K562 (cell line): ENCODE results near the gene DCAF12. TPM values are rescaled to one million over a fixed set of nuclear protein-coding genes. Genes with fewer than 3 reads are reported as not detected.
A peak's percentile ranks its signal among the peaks of the same experiment; 100 is the strongest.

ENCODE experiments used
- AFF1 ChIP-seq, 2 experiments: fragments of 450-650 bp; IDR thresholded peaks; 2 replicates each; pipeline ENCODE4 v1.6.1; 2018; ENCODE audit warnings: mild to moderate bottlenecking in 2 of 2, low read depth in 1 of 2; ENCODE audit not compliant: partially characterized antibody in 2 of 2
- BRD9 ChIP-seq: fragments of 450-650 bp; IDR thresholded peaks from 2 replicates; pipeline ENCODE4 v1.6.1; 2018; ENCODE audit warnings: low read depth; ENCODE audit not compliant: partially characterized antibody
- DPF2 ChIP-seq: fragments of 450-650 bp; IDR thresholded peaks from 2 replicates; pipeline ENCODE4 v1.6.1; 2016
- E2F8 ChIP-seq: fragments of 450-650 bp; IDR thresholded peaks from 2 replicates; pipeline ENCODE4 v1.7.1; 2018; ENCODE audit warnings: mild to moderate bottlenecking, low read depth; ENCODE audit not compliant: partially characterized antibody
- EP400 ChIP-seq: fragments of 450-650 bp; IDR thresholded peaks from 2 replicates; pipeline ENCODE4 v1.6.1; 2017; ENCODE audit warnings: antibody characterized with exemption, mild to moderate bottlenecking, moderate library complexity
- IRF2 ChIP-seq: sonication (generic); formaldehyde crosslinking; IDR thresholded peaks from 2 replicates; pipeline ENCODE4 v1.8.1; 2022; ENCODE audit warnings: mild to moderate bottlenecking, missing genetic modification reagents
- KHSRP ChIP-seq: fragments of 450-650 bp; IDR thresholded peaks from 2 replicates; pipeline ENCODE4 v1.6.1; 2017
- LCOR ChIP-seq: sonication (generic); formaldehyde crosslinking; IDR thresholded peaks from 2 replicates; pipeline ENCODE4 v1.8.0; 2022; ENCODE audit warnings: mild to moderate bottlenecking, missing genetic modification reagents
- MBD2 ChIP-seq: sonication (generic); IDR thresholded peaks from 2 replicates; pipeline ENCODE4 v1.6.1; 2016; ENCODE audit warnings: low read depth, borderline replicate concordance
- MCM2 ChIP-seq: fragments of 450-650 bp; IDR thresholded peaks from 2 replicates; pipeline ENCODE4 v1.6.1; 2017; ENCODE audit warnings: low read depth, mild to moderate bottlenecking
- MTA1 ChIP-seq: fragments of 450-650 bp; IDR thresholded peaks from 2 replicates; pipeline ENCODE4 v1.6.1; 2017; ENCODE audit warnings: borderline replicate concordance
- NR2C1 ChIP-seq, 2 experiments: fragments of 450-650 bp; IDR thresholded peaks; 2 replicates each; pipeline ENCODE4 v1.6.1; 2017; ENCODE audit warnings: mild to moderate bottlenecking in 2 of 2, antibody characterized with exemption in 1 of 2, inconsistent platforms in 1 of 2, missing compliant biosample characterization in 1 of 2, missing genetic modification characterization in 1 of 2
- THAP12 ChIP-seq: fragments of 250-450 bp; sonication (Bioruptor Pico); IDR thresholded peaks from 2 replicates; pipeline ENCODE4 v1.9.0; 2021; ENCODE audit warnings: mild to moderate bottlenecking, inconsistent platforms
- XRCC5 ChIP-seq: fragments of 200-400 bp; formaldehyde crosslinking; IDR thresholded peaks from 2 replicates; pipeline ENCODE4 v1.6.1; 2017; ENCODE audit warnings: low read depth, mild to moderate bottlenecking, low read length
- ZBTB1 ChIP-seq: sonication (generic); formaldehyde crosslinking; IDR thresholded peaks from 2 replicates; pipeline ENCODE4 v1.8.1; 2023; ENCODE audit warnings: missing genetic modification reagents, low read depth, mild to moderate bottlenecking, borderline replicate concordance
- ZNF445 ChIP-seq: fragments of 250-450 bp; sonication (Bioruptor Pico); IDR thresholded peaks from 2 replicates; pipeline ENCODE4 v1.4.0; 2020; ENCODE audit warnings: low read depth, mild to moderate bottlenecking, moderate library complexity
- ZNF586 ChIP-seq: fragments of 450-650 bp; formaldehyde crosslinking; conservative IDR thresholded peaks from 2 replicates; pipeline ENCODE4 v1.4.0; 2020; ENCODE audit warnings: mild to moderate bottlenecking, moderate library complexity
- polyA plus RNA-seq, 8 experiments: library from polyadenylated mRNA; depleted of rRNA in 4 of 8; stranded (reverse) in 5 of 8; unstranded in 3 of 8; fragments of >200 nt; fragmentation: Nextera tagmentation in 2 of 8; fragmentation: Illumina TruSeq in 1 of 8; extraction: Ambion mirVana in 2 of 8; extraction: Trizol in 1 of 8; gene quantifications; 2 replicates each; pipeline versions ENCODE4 v1.2.1 to v1.2.3, GENCODE V29; 2011 to 2014; ENCODE audit warnings: inconsistent platforms in 1 of 8, missing spikeins in 1 of 8
- total RNA-seq, 7 experiments: library from RNA; depleted of rRNA in 6 of 7; stranded (reverse); fragments of >200 nt in 6 of 7; fragmentation: Illumina TruSeq in 2 of 7; extraction: Trizol in 2 of 7; gene quantifications; 2 replicates each; pipeline versions ENCODE4 v1.2.1 to v1.2.3, GENCODE V29; 2011 to 2021; ENCODE audit warnings: low replicate concordance in 1 of 7

Gene DCAF12
- total and polyA plus RNA-seq, 9 of the 15 experiments (the other 6 are each of a cell fraction or from before 2014, with no cell fraction given), result 10.9 to 59.6 (median 30.8) TPM

GRCh38 chr9:34126207-34127034, at the start of gene DCAF12 (continued):
- TF ChIP-seq THAP12 (CRISPR knock-in tag), result no peak
- TF ChIP-seq IRF2 (CRISPR knock-in tag), result no peak
- TF ChIP-seq EP400, result peak; percentile 92
- peak; percentile 61; the same call in 1 of the 2 replicates for TF ChIP-seq DPF2
- TF ChIP-seq AFF1 (IDR thresholded peaks at IDR 0.05; ENCODE audit: low read depth in 1 of 2, partially characterized antibody in 2 of 2), result peak in 1 of 2 experiments; percentile 52
- TF ChIP-seq KHSRP, result no peak
- TF ChIP-seq ZNF445, result no peak
- TF ChIP-seq MTA1, result no peak
- TF ChIP-seq NR2C1 (IDR thresholded peaks at IDR 0.05), result no peak
- 0 out of 2 replicates have a peak, but pooled peaks have one; percentile 10 for TF ChIP-seq NR2C1 (tag; IDR thresholded peaks at IDR 0.05)
- TF ChIP-seq BRD9, result peak; percentile 76
- peak; percentile 42; the same call in 1 of the 2 replicates for TF ChIP-seq LCOR (CRISPR knock-in tag)
- 0 out of 2 replicates have a peak, but pooled peaks have one; percentile 24 for TF ChIP-seq MBD2
- TF ChIP-seq ZBTB1 (CRISPR knock-in tag), result no peak
- TF ChIP-seq MCM2, result no peak
- TF ChIP-seq ZNF586 (CRISPR knock-in tag), result no peak
- TF ChIP-seq E2F8, result no peak
- no peak for TF ChIP-seq XRCC5
